GM21367 (cell line): ENCODE data around the gene SMAP2.

Experiments
- ATAC-seq: cut with Tn5 transposase; IDR thresholded peaks from one replicate; pipeline ENCODE4 v1.9.1; 2021; ENCODE audit not compliant: unreplicated experiment

SMAP2 gene

GRCh38 chr1:40414331-40414730 is 40.8 kb downstream of the SMAP2 start:
- ATAC-seq: no peak

GRCh38 chr1:40416709-40417108 is 43.2 kb downstream of the SMAP2 start:
- ATAC-seq: no peak

GRCh38 chr1:40421431-40422384 is 48.2 kb downstream of the SMAP2 start:
- no peak for ATAC-seq

GRCh38 chr1:40422630-40423263 is 49.2 kb downstream of the SMAP2 start:
- ATAC-seq: no peak

GRCh38 chr1:40423264-40423642 is 49.7 kb downstream of the SMAP2 start:
- ATAC-seq: no peak

- no peak for ATAC-seq
These were observed 50.6 kb downstream of the SMAP2 start for GRCh38 chr1:40423951-40424618.

GRCh38 chr1:40425198-40425597 is 51.7 kb downstream of the SMAP2 start:
- ATAC-seq: no peak

GRCh38 chr1:40431385-40431784 is 57.9 kb downstream of the SMAP2 start:
- ATAC-seq: no peak

GRCh38 chr1:40432644-40433390 is 59.3 kb downstream of the SMAP2 start:
- ATAC-seq: no peak

GRCh38 chr1:40435471-40435870 is 61.9 kb downstream of the SMAP2 start:
- no peak for ATAC-seq

GRCh38 chr1:40435876-40436275 is 62.3 kb downstream of the SMAP2 start:
- ATAC-seq: no peak

- ATAC-seq: no peak
These were observed 65.0 kb downstream of the SMAP2 start for GRCh38 chr1:40438391-40439015.

GRCh38 chr1:40439247-40439646 is 65.7 kb downstream of the SMAP2 start:
- no peak for ATAC-seq

- ATAC-seq: peak; percentile 72
These were observed 76.4 kb downstream of the SMAP2 start, which contains the start of gene ZFP69B for GRCh38 chr1:40449684-40450494. Gene ZFP69B (plus strand): TSS chr1:40450476. CDS start chr1:40450962, 486 bp downstream.

GRCh38 chr1:40450495-40451237 is 77.1 kb downstream of the SMAP2 start:
- peak; percentile 19 for ATAC-seq

GRCh38 chr1:40451238-40451585 is 77.7 kb downstream of the SMAP2 start:
- ATAC-seq: no peak

GRCh38 chr1:40454873-40455272 is 81.3 kb downstream of the SMAP2 start:
- no peak for ATAC-seq

GRCh38 chr1:40462956-40463590 is 89.5 kb downstream of the SMAP2 start:
- ATAC-seq: no peak

- no peak for ATAC-seq
These were observed 95.8 kb downstream of the SMAP2 start for GRCh38 chr1:40469327-40469726.
